ENCODE results near the gene CD37.
"Not testable (repeated sequence)": the region's sequence is repeated elsewhere in the genome, so short reads cannot be mapped to it uniquely, and the experiment has no call there.

CD37 gene

GRCh38 chr19:49328741-49329140, 6.5 kb upstream of the CD37 start:
- DNase-seq (ENCODE audit: low read depth), result no peak

- DNase-seq (ENCODE audit: low read depth), result not testable (repeated sequence)
Measured at GRCh38 chr19:49331187-49331586, 4.0 kb upstream of the CD37 start.

- no peak for DNase-seq (ENCODE audit: low read depth)
Measured at GRCh38 chr19:49331616-49332055, 3.6 kb upstream of the CD37 start.

GRCh38 chr19:49332691-49333417, 2.4 kb upstream of the CD37 start:
- DNase-seq (ENCODE audit: low read depth), result not testable (repeated sequence)

- DNase-seq (ENCODE audit: low read depth), result no peak
Measured at GRCh38 chr19:49333418-49333805, 1.8 kb upstream of the CD37 start.

GRCh38 chr19:49333811-49334288, 1.4 kb upstream of the CD37 start:
- DNase-seq (ENCODE audit: low read depth), result no peak

- no peak for DNase-seq (ENCODE audit: low read depth)
Measured at GRCh38 chr19:49335784-49336481, 727 bp downstream of the CD37 start.

GRCh38 chr19:49336482-49337266, 1.5 kb downstream of the CD37 start:
- DNase-seq (ENCODE audit: low read depth), result no peak

GRCh38 chr19:49337267-49338022, 2.2 kb downstream of the CD37 start:
- DNase-seq (ENCODE audit: low read depth), result no peak

GRCh38 chr19:49338023-49338677, 2.9 kb downstream of the CD37 start:
- no peak for DNase-seq (ENCODE audit: low read depth)

GRCh38 chr19:49338691-49339300, 3.6 kb downstream of the CD37 start:
- no peak for DNase-seq (ENCODE audit: low read depth)

GRCh38 chr19:49339301-49340068, 4.3 kb downstream of the CD37 start:
- DNase-seq (ENCODE audit: low read depth), result no peak

- DNase-seq (ENCODE audit: low read depth), result no peak
Measured at GRCh38 chr19:49340069-49340864, 5.1 kb downstream of the CD37 start.

GRCh38 chr19:49340865-49341718, 5.9 kb downstream of the CD37 start:
- no peak for DNase-seq (ENCODE audit: low read depth)

- no peak for DNase-seq (ENCODE audit: low read depth)
Measured at GRCh38 chr19:49342291-49342721, 7.1 kb downstream of the CD37 start.

GRCh38 chr19:49343123-49343522, 7.9 kb downstream of the CD37 start:
- DNase-seq (ENCODE audit: low read depth), result no peak

- no peak for DNase-seq (ENCODE audit: low read depth)
Measured at GRCh38 chr19:49344505-49345423, 9.6 kb downstream of the CD37 start.

Data from stimulated activated CD8-positive, alpha-beta memory T cell treated with anti-CD3 and anti-CD28 coated beads, Interleukin-7, amount 100 ng/mL, for 24 hours (primary cell).